SH-SY5Y (cell line): ENCODE measurements around the gene TMSB4X.

Source experiments
- GATA2 ChIP-seq: IDR thresholded peaks from 2 replicates; pipeline ENCODE4 v1.6.1; 2011; ENCODE audit warnings: mild to moderate bottlenecking, low read depth, low read length
- GATA3 ChIP-seq: IDR thresholded peaks from 2 replicates; pipeline ENCODE4 v1.6.1; 2011; ENCODE audit warnings: low read depth, mild to moderate bottlenecking, low read length, moderate library complexity

DNA sequence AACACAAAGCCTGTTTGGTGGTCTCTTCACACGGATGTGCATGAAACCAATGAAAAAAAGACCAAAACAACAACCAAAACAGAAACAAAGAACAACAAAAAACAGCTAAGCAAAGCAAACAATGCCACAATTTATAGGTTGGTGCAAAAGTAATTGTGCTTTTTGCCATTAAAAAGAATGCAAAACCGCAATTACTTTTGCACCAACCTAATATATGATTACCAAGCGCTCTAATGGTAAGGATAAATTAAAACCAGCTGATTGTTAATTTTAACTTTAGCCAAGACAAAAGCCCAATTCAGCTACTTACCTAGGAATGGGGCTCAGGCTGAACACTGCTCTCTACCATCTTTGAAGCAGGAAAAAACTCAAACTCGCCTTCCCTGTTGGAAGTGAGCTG, 29.4 kb upstream of the TMSB4X start:
- TF ChIP-seq GATA3 = no peak
- no peak for TF ChIP-seq GATA2
